K562 (cell line): ENCODE data around the gene ARHGAP30. TPM values are rescaled to one million over a fixed set of nuclear protein-coding genes. Genes with fewer than 3 reads are reported as not detected.

Experiments used
- C11orf30 ChIP-seq: fragments of 450-650 bp; IDR thresholded peaks from 2 replicates; pipeline ENCODE4 v1.6.1; 2016; ENCODE audit warnings: low read depth, mild to moderate bottlenecking
- CGGBP1 ChIP-seq: fragments of 250-450 bp; sonication (Bioruptor Pico); IDR thresholded peaks from 2 replicates; pipeline ENCODE4 v1.9.0; 2021; ENCODE audit warnings: mild to moderate bottlenecking
- DLX4 ChIP-seq: fragments of 250-450 bp; sonication (Bioruptor Pico); IDR thresholded peaks from 2 replicates; pipeline ENCODE4 v1.6.1; 2021; ENCODE audit warnings: mild to moderate bottlenecking
- ETS1 ChIP-seq: conservative IDR thresholded peaks from 2 replicates; pipeline ENCODE4 v1.6.1; 2011; ENCODE audit warnings: low read depth, mild to moderate bottlenecking, low read length; ENCODE audit not compliant: control insufficient read depth
- IRF1 ChIP-seq: sonication (generic); formaldehyde crosslinking; IDR thresholded peaks from 2 replicates; pipeline ENCODE4 v1.8.0; 2022; ENCODE audit warnings: missing genetic modification reagents, mild to moderate bottlenecking, borderline replicate concordance
- KDM4B ChIP-seq, 2 experiments: fragments of 450-650 bp in 1 of 2; sonication (generic) in 1 of 2; IDR thresholded peaks; 2 replicates each; pipeline ENCODE4 v1.6.1; 2016 to 2017; ENCODE audit warnings: borderline replicate concordance in 2 of 2, antibody characterized with exemption in 1 of 2, low read depth in 1 of 2, mild to moderate bottlenecking in 1 of 2
- NCOA4 ChIP-seq: fragments of 450-650 bp; IDR thresholded peaks from 2 replicates; pipeline ENCODE4 v1.6.1; 2018; ENCODE audit warnings: mild to moderate bottlenecking; ENCODE audit not compliant: partially characterized antibody
- NR1H2 ChIP-seq: sonication (generic); formaldehyde crosslinking; IDR thresholded peaks from 2 replicates; pipeline ENCODE4 v1.4.0; 2020; ENCODE audit warnings: mild to moderate bottlenecking, missing genetic modification reagents
- PCBP2 ChIP-seq: fragments of 200-400 bp; formaldehyde crosslinking; IDR thresholded peaks from 2 replicates; pipeline ENCODE4 v1.6.1; 2018; ENCODE audit warnings: low read length, low read depth, mild to moderate bottlenecking, moderate library complexity; ENCODE audit not compliant: poor library complexity, severe bottlenecking
- PTRF ChIP-seq: fragments of 450-650 bp; IDR thresholded peaks from 2 replicates; pipeline ENCODE4 v1.6.1; 2016; ENCODE audit warnings: mild to moderate bottlenecking, missing genetic modification characterization, missing compliant biosample characterization
- SAFB ChIP-seq: fragments of 200-400 bp; formaldehyde crosslinking; IDR thresholded peaks from 2 replicates; pipeline ENCODE4 v1.6.1; 2017; ENCODE audit warnings: low read depth, low read length, borderline replicate concordance
- SMARCE1 ChIP-seq: fragments of 450-650 bp; IDR thresholded peaks from 2 replicates; pipeline ENCODE4 v1.7.1; 2016; ENCODE audit warnings: mild to moderate bottlenecking
- SNIP1 ChIP-seq: fragments of 450-650 bp; IDR thresholded peaks from 2 replicates; pipeline ENCODE4 v1.7.1; 2017; ENCODE audit warnings: low read depth, mild to moderate bottlenecking
- TGIF2 ChIP-seq: sonication (generic); formaldehyde crosslinking; IDR thresholded peaks from 2 replicates; pipeline ENCODE4 v1.8.1; 2022; ENCODE audit warnings: mild to moderate bottlenecking, missing genetic modification reagents, moderate library complexity
- THRA ChIP-seq: fragments of 450-650 bp; IDR thresholded peaks from 2 replicates; pipeline ENCODE4 v1.6.1; 2017; ENCODE audit warnings: mild to moderate bottlenecking, moderate library complexity
- ZC3H8 ChIP-seq: fragments of 450-650 bp; IDR thresholded peaks from 2 replicates; pipeline ENCODE4 v1.6.1; 2017
- ZNF3 ChIP-seq: fragments of 250-450 bp; sonication (Bioruptor Pico); IDR thresholded peaks from 2 replicates; pipeline ENCODE4 v1.5.0; 2021; ENCODE audit warnings: mild to moderate bottlenecking, moderate library complexity
- ZNF57 ChIP-seq: fragments of 450-650 bp; formaldehyde crosslinking; IDR thresholded peaks from 2 replicates; pipeline ENCODE4 v1.4.0; 2020; ENCODE audit warnings: mild to moderate bottlenecking, moderate library complexity
- ZNF707 ChIP-seq: fragments of 250-450 bp; sonication (Bioruptor Pico); conservative IDR thresholded peaks from 2 replicates; pipeline ENCODE4 v1.8.0; 2022; ENCODE audit warnings: inconsistent platforms, mild to moderate bottlenecking, moderate library complexity
- ZNF740 ChIP-seq, 3 experiments: fragments of 200-800 bp in 1 of 3; sonication (Bioruptor generic) in 1 of 3; sonication (generic) in 1 of 3; formaldehyde crosslinking in 1 of 3; IDR thresholded peaks; 2 replicates each; pipeline versions ENCODE4 v1.6.1 to v1.8.0; 2016 to 2022; ENCODE audit warnings: mild to moderate bottlenecking in 2 of 3, missing compliant biosample characterization in 2 of 3, missing genetic modification characterization in 2 of 3, missing genetic modification reagents in 1 of 3
- ZNF76 ChIP-seq: fragments of 250-450 bp; sonication (Bioruptor Pico); IDR thresholded peaks from 2 replicates; pipeline ENCODE4 v1.4.0; 2020; ENCODE audit warnings: mild to moderate bottlenecking, moderate library complexity, borderline replicate concordance
- polyA plus RNA-seq, 8 experiments: library from polyadenylated mRNA; depleted of rRNA in 4 of 8; stranded (reverse) in 5 of 8; unstranded in 3 of 8; fragments of >200 nt; fragmentation: Nextera tagmentation in 2 of 8; fragmentation: Illumina TruSeq in 1 of 8; extraction: Ambion mirVana in 2 of 8; extraction: Trizol in 1 of 8; gene quantifications; 2 replicates each; pipeline versions ENCODE4 v1.2.1 to v1.2.3, GENCODE V29; 2011 to 2014; ENCODE audit warnings: inconsistent platforms in 1 of 8, missing spikeins in 1 of 8
- total RNA-seq, 7 experiments: library from RNA; depleted of rRNA in 6 of 7; stranded (reverse); fragments of >200 nt in 6 of 7; fragmentation: Illumina TruSeq in 2 of 7; extraction: Trizol in 2 of 7; gene quantifications; 2 replicates each; pipeline versions ENCODE4 v1.2.1 to v1.2.3, GENCODE V29; 2011 to 2021; ENCODE audit warnings: low replicate concordance in 1 of 7

Gene ARHGAP30
- total and polyA plus RNA-seq, 9 of the 15 experiments (the other 6 are each of a cell fraction or from before 2014, with no cell fraction given) = 0.01 to 0.73 (median 0.12) TPM

- TF ChIP-seq SAFB = no peak; the same call in 1 of the 2 replicates
- TF ChIP-seq ZNF57 (CRISPR knock-in tag) = no peak
- peak; percentile 60; the same call in 1 of the 2 replicates for TF ChIP-seq NR1H2 (CRISPR knock-in tag)
- TF ChIP-seq ETS1 = peak; percentile 76
- no peak for TF ChIP-seq ZNF3 (CRISPR knock-in tag)
- no peak for TF ChIP-seq ZNF76 (CRISPR knock-in tag)
- TF ChIP-seq PTRF (tag) = no peak
- peak in 1 of 2 experiments; percentile 71; a peak in 1 of 4 replicates for TF ChIP-seq KDM4B (IDR thresholded peaks at IDR 0.05; ENCODE audit: borderline replicate concordance in 2 of 2, low read depth in 1 of 2)
- no peak for TF ChIP-seq TGIF2 (CRISPR knock-in tag)
- TF ChIP-seq DLX4 (CRISPR knock-in tag) = no peak
- TF ChIP-seq IRF1 (CRISPR knock-in tag) = no peak
- no peak for TF ChIP-seq CGGBP1 (CRISPR knock-in tag)
- peak; percentile 62 for TF ChIP-seq SMARCE1
- no peak for TF ChIP-seq C11orf30
- TF ChIP-seq NCOA4 = no peak
- no peak for TF ChIP-seq THRA
- no peak for TF ChIP-seq ZC3H8
- no peak for TF ChIP-seq SNIP1
- TF ChIP-seq PCBP2 = no peak
- no peak for TF ChIP-seq ZNF707
- TF ChIP-seq ZNF740 (CRISPR knock-in tag; IDR thresholded peaks at IDR 0.05) = peak; percentile 71; the same call in 1 of the 2 replicates
- no peak for TF ChIP-seq ZNF740 (tag; IDR thresholded peaks at IDR 0.05)
These were observed 49.1 kb downstream of the ARHGAP30 start, which contains the start of gene F11R (continued) for GRCh38 chr1:161020509-161021164.
